Esophagus muscularis mucosa (tissue), 3 donors: ENCODE measurements around the gene ARHGEF7.

Experiments used
- POLR2AphosphoS5 ChIP-seq, 2 donors: sonication (generic); formaldehyde crosslinking; IDR thresholded peaks; one replicate each; pipeline ENCODE4 v1.6.1; 2017; ENCODE audit warnings: antibody characterized with exemption in 2 of 2
- TF ChIP-seq, protein P1 (sequence below), 3 experiments: fragments of 200-600 bp in 2 of 3; fragments of 450-650 bp in 1 of 3; sonication (generic) in 2 of 3; IDR thresholded peaks; one replicate each; pipeline ENCODE4 v1.5.1; 2017 to 2019; ENCODE audit warnings: antibody characterized with exemption in 3 of 3, mild to moderate bottlenecking in 2 of 3, moderate library complexity in 1 of 3

DNA sequence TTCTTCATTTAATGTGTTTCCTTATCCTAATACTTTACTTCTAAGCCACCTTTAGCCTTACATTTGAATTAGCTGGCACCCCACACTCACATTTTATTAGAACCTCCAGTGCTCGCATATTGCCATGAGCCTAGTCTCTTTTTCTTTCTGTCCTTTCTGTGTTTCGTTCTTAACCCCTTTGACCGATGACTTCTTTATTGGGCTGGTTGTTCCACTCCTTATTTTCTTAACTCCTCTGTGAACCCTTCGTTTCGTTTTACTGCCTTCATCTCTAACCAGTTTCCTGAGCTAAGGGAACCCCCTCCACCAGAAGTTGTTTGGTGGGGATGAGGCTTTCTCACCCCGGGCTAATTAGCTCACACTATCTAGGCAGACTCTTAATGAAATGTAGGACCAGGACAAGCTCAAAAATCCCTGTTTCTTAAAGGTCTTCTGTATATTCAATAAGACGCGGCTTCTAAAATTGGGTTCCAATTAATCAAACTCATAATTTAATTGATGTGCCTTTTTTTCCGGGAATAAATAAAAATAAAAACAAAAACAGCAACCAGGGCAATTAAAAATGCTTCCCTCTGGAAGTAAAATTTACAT lies 19.1 kb upstream of the ARHGEF7 start:
- TF ChIP-seq, protein P1, sequence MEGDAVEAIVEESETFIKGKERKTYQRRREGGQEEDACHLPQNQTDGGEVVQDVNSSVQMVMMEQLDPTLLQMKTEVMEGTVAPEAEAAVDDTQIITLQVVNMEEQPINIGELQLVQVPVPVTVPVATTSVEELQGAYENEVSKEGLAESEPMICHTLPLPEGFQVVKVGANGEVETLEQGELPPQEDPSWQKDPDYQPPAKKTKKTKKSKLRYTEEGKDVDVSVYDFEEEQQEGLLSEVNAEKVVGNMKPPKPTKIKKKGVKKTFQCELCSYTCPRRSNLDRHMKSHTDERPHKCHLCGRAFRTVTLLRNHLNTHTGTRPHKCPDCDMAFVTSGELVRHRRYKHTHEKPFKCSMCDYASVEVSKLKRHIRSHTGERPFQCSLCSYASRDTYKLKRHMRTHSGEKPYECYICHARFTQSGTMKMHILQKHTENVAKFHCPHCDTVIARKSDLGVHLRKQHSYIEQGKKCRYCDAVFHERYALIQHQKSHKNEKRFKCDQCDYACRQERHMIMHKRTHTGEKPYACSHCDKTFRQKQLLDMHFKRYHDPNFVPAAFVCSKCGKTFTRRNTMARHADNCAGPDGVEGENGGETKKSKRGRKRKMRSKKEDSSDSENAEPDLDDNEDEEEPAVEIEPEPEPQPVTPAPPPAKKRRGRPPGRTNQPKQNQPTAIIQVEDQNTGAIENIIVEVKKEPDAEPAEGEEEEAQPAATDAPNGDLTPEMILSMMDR (IDR thresholded peaks at IDR 0.05), result no peak
- TF ChIP-seq POLR2AphosphoS5 (IDR thresholded peaks at IDR 0.05), result no peak
